ENCODE results near the gene ST6GALNAC6. TPM values are rescaled to one million over a fixed set of nuclear protein-coding genes. Genes with fewer than 3 reads are reported as not detected.
"Not testable (repeated sequence)": the region's sequence is repeated elsewhere in the genome, so short reads cannot be mapped to it uniquely, and the experiment has no call there.

ST6GALNAC6 gene
- polyA plus RNA-seq, 1 donor from 2014 or later: 44.2 TPM

DNA sequence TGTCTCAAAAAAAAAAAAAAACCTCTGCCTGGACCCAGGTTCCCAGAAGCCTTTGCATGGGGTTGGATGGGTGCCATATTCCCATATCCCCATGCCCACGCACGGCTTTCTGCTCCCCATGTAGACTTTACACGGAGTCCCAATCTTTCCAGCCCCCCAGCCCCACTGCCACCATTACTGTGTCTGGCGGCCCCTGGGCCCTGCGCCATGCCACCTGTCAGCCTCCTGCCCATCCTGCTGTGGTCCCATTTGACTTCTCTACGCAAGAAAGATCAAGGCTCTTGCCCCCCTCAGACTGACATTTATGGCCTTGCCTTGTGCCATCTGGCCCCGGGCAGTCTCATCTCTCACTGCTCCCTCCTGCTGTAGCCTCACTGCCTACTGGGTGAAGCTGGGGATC lies 15.4 kb downstream of the ST6GALNAC6 start:
- no peak for TF ChIP-seq EZH2 (IDR thresholded peaks at IDR 0.05; ENCODE audit: borderline replicate concordance, insufficient read depth, low read length, poor library complexity, severe bottlenecking)
- TF ChIP-seq, protein P1, sequence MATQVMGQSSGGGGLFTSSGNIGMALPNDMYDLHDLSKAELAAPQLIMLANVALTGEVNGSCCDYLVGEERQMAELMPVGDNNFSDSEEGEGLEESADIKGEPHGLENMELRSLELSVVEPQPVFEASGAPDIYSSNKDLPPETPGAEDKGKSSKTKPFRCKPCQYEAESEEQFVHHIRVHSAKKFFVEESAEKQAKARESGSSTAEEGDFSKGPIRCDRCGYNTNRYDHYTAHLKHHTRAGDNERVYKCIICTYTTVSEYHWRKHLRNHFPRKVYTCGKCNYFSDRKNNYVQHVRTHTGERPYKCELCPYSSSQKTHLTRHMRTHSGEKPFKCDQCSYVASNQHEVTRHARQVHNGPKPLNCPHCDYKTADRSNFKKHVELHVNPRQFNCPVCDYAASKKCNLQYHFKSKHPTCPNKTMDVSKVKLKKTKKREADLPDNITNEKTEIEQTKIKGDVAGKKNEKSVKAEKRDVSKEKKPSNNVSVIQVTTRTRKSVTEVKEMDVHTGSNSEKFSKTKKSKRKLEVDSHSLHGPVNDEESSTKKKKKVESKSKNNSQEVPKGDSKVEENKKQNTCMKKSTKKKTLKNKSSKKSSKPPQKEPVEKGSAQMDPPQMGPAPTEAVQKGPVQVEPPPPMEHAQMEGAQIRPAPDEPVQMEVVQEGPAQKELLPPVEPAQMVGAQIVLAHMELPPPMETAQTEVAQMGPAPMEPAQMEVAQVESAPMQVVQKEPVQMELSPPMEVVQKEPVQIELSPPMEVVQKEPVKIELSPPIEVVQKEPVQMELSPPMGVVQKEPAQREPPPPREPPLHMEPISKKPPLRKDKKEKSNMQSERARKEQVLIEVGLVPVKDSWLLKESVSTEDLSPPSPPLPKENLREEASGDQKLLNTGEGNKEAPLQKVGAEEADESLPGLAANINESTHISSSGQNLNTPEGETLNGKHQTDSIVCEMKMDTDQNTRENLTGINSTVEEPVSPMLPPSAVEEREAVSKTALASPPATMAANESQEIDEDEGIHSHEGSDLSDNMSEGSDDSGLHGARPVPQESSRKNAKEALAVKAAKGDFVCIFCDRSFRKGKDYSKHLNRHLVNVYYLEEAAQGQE (IDR thresholded peaks at IDR 0.05; ENCODE audit: borderline replicate concordance): no peak
- no peak for TF ChIP-seq EP300 (conservative IDR thresholded peaks at IDR 0.05; ENCODE audit: poor library complexity, severe bottlenecking)
- TF ChIP-seq RAD21 (conservative IDR thresholded peaks at IDR 0.05): no peak
- TF ChIP-seq SMC3 (conservative IDR thresholded peaks at IDR 0.05; ENCODE audit: poor library complexity): no peak
- TF ChIP-seq, protein P2, sequence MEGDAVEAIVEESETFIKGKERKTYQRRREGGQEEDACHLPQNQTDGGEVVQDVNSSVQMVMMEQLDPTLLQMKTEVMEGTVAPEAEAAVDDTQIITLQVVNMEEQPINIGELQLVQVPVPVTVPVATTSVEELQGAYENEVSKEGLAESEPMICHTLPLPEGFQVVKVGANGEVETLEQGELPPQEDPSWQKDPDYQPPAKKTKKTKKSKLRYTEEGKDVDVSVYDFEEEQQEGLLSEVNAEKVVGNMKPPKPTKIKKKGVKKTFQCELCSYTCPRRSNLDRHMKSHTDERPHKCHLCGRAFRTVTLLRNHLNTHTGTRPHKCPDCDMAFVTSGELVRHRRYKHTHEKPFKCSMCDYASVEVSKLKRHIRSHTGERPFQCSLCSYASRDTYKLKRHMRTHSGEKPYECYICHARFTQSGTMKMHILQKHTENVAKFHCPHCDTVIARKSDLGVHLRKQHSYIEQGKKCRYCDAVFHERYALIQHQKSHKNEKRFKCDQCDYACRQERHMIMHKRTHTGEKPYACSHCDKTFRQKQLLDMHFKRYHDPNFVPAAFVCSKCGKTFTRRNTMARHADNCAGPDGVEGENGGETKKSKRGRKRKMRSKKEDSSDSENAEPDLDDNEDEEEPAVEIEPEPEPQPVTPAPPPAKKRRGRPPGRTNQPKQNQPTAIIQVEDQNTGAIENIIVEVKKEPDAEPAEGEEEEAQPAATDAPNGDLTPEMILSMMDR (IDR thresholded peaks at IDR 0.05; ENCODE audit: poor library complexity, severe bottlenecking): no peak
- Histone ChIP-seq H3K9ac (ENCODE audit: low read length) (no peak overlapping the region), H3K79me2 (replicated peaks; ENCODE audit: insufficient read depth, low read length) (no peaks in the 10 kb centered on the region), H2AFZ (ENCODE audit: low read depth, low read length) (no peak overlapping the region), H3F3A (ENCODE audit: insufficient read depth, low read length, poor library complexity, severe bottlenecking) (no peaks in the 10 kb centered on the region), H3K9me3 (ENCODE audit: low read length) (no peaks in the 10 kb centered on the region), H4K20me1 (ENCODE audit: insufficient read depth) (no peaks in the 10 kb centered on the region), H3K36me3 (ENCODE audit: insufficient read depth, low read length) (no peaks in the 10 kb centered on the region), H3K27ac (ENCODE audit: low read length) (no peak overlapping the region), H3K4me3 (ENCODE audit: low read length) (no peak overlapping the region), H3K27me3 (ENCODE audit: insufficient read depth, low read depth, low read length) (no peaks in the 10 kb centered on the region), H3K9me2 (ENCODE audit: insufficient read depth, low read length) (no peaks in the 10 kb centered on the region), H3K4me2 (ENCODE audit: low read length) (no peak overlapping the region)

DNA sequence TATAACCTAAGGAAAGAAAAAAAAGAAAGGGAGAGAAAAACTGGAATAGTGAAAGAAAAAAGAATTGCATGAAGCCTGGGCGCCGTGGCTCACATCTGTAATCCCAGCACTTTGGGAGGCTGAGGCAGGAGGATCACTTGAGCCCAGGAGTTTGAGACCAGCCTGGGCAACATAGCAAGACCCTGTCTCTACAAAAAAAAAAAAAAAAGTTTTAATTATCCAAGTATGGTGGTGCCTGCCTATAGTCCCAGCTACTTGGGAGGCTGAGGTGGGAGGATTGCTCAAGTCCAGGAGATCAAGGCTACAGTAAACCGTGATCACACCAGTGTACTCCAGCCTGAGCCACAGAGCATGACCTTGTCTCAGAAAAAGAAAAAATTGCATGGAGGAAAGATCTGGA lies 17.7 kb downstream of the ST6GALNAC6 start:
- not testable (repeated sequence) for H4K20me1 ChIP-seq (ENCODE audit: insufficient read depth)

DNA sequence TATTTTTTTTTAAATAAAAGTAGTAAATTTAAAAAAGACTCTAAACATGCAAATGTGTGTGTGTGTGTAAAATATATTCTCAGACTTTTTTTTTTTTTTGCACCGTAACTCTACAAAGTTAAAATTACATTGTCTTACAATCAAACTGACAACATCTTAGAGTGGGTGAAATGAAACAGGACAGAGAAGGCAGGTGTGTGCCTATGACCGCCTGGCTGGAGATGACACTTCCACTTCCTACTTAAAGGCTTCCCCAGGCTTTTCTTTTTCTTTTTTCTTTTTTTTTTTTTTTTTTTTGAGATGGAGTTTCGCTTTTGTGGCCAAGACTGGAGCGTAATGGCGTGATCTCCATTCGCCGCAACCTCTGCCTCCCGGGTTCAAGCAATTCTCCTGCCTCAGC lies 19.3 kb downstream of the ST6GALNAC6 start:
- Histone ChIP-seq H3K4me2 (ENCODE audit: low read length) (no peak overlapping the region), H3K27ac (ENCODE audit: low read length) (no peak overlapping the region), H3K79me2 (replicated peaks; ENCODE audit: insufficient read depth, low read length) (peaks cover 7% of the 10 kb centered on the region), H3K36me3 (ENCODE audit: insufficient read depth, low read length) (no peaks in the 10 kb centered on the region), H3F3A (ENCODE audit: insufficient read depth, low read length, poor library complexity, severe bottlenecking) (no peaks in the 10 kb centered on the region), H4K20me1 (ENCODE audit: insufficient read depth) (no peaks in the 10 kb centered on the region), H3K27me3 (ENCODE audit: insufficient read depth, low read depth, low read length) (no peaks in the 10 kb centered on the region), H3K4me3 (ENCODE audit: low read length) (no peak overlapping the region), H3K9ac (ENCODE audit: low read length) (no peak overlapping the region), H3K9me3 (ENCODE audit: low read length) (no peaks in the 10 kb centered on the region), H3K9me2 (ENCODE audit: insufficient read depth, low read length) (no peaks in the 10 kb centered on the region), H2AFZ (ENCODE audit: low read depth, low read length) (no peak overlapping the region)
- TF ChIP-seq MXI1 (conservative IDR thresholded peaks at IDR 0.05; ENCODE audit: poor library complexity, severe bottlenecking) (no peak), TAF1 (IDR thresholded peaks at IDR 0.05; ENCODE audit: low read depth) (no peak), EP300 (conservative IDR thresholded peaks at IDR 0.05; ENCODE audit: poor library complexity, severe bottlenecking) (no peak), SMC3 (conservative IDR thresholded peaks at IDR 0.05; ENCODE audit: poor library complexity) (no peak), EZH2 (IDR thresholded peaks at IDR 0.05; ENCODE audit: borderline replicate concordance, insufficient read depth, low read length, poor library complexity, severe bottlenecking) (no peak), RAD21 (conservative IDR thresholded peaks at IDR 0.05) (no peak), POLR2AphosphoS5 (IDR thresholded peaks at IDR 0.05) (no peak)
- TF ChIP-seq, protein P2 (IDR thresholded peaks at IDR 0.05; ENCODE audit: poor library complexity, severe bottlenecking): no peak
- TF ChIP-seq, protein P1 (IDR thresholded peaks at IDR 0.05; ENCODE audit: borderline replicate concordance): no peak

More for the DNA sequence above, 17.7 kb downstream of the ST6GALNAC6 start:
- H3K4me3 ChIP-seq (ENCODE audit: low read length); H3K4me2 ChIP-seq (ENCODE audit: low read length); H3K9ac ChIP-seq (ENCODE audit: low read length); H3K36me3 ChIP-seq (ENCODE audit: insufficient read depth, low read length); H3F3A ChIP-seq (ENCODE audit: insufficient read depth, low read length, poor library complexity, severe bottlenecking); H3K27me3 ChIP-seq (ENCODE audit: insufficient read depth, low read depth, low read length); H3K27ac ChIP-seq (ENCODE audit: low read length); H2AFZ ChIP-seq (ENCODE audit: low read depth, low read length); H3K79me2 ChIP-seq (replicated peaks; ENCODE audit: insufficient read depth, low read length); H3K9me3 ChIP-seq (ENCODE audit: low read length); H3K9me2 ChIP-seq (ENCODE audit: insufficient read depth, low read length): not testable (repeated sequence)

Data from neural cell (in vitro differentiated cells).